NCI-H524 treated with DMSO at 0.1 percent for 48 hours (cell line): ENCODE measurements around the gene GRK1.
"Not testable (repeated sequence)": the region's sequence is repeated elsewhere in the genome, so short reads cannot be mapped to it uniquely, and the experiment has no call there.

Experiments used
- DNase-seq: peaks from one replicate; lab custom pipeline; 2025; lab: John Stamatoyannopoulos, UW

The GRK1 gene

DNA sequence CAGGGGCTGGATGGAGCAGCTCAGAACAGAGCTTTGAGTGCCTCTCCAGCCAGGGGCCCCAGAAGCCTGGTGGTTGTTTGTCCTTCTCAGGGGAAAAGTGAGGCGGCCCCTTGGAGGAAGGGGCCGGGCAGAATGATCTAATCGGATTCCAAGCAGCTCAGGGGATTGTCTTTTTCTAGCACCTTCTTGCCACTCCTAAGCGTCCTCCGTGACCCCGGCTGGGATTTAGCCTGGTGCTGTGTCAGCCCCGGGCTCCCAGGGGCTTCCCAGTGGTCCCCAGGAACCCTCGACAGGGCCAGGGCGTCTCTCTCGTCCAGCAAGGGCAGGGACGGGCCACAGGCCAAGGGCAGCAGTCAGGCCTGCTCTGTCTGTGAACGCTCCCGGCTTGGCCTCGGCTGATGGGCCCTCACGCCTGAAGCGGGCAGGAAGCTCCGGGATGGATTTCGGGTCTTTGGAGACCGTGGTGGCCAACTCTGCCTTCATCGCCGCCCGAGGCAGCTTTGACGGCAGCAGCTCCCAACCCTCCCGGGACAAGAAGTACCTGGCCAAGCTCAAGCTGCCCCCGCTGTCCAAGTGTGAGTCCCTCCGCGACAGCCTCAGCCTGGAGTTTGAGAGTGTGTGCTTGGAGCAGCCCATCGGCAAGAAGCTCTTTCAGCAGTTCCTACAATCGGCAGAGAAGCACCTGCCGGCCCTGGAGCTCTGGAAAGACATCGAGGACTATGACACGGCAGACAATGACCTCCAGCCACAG is at the start of gene GRK1:
Gene GRK1 (plus strand): TSS at position 269 of the 751 bp plus-strand sequence. CDS start 168 bp downstream, at position 437.
- DNase-seq = no peak

- DNase-seq = no peak
These were observed 49.1 kb upstream of the GRK1 start for GRCh38 chr13:113617961-113618360.

- DNase-seq = no peak
These were observed 48.6 kb upstream of the GRK1 start for GRCh38 chr13:113618455-113618854.

GRCh38 chr13:113620036-113620796 is 46.8 kb upstream of the GRK1 start:
- no peak for DNase-seq

DNA sequence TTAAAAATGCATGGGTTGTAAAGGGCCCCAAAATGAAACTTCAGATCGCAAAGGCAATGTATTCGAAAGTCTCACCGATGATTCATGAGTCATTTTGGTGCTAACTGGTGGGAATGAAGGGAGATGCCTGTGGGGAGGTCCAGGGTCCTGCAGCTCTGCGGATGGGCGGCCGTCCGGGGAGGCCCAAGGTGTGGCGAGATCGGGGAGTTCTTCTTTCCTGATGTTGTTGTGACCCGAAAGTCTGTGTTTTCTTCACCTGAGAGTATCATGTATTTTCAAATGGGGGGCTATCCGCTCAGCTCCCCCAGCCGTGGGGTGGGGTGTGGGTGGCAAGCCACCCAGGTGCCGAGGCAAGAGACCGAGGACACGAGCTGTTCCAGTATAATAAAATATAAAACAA is 46.0 kb upstream of the GRK1 start:
- DNase-seq = no peak

- DNase-seq = not testable (repeated sequence)
These were observed 45.5 kb upstream of the GRK1 start for GRCh38 chr13:113621498-113621897.

DNA sequence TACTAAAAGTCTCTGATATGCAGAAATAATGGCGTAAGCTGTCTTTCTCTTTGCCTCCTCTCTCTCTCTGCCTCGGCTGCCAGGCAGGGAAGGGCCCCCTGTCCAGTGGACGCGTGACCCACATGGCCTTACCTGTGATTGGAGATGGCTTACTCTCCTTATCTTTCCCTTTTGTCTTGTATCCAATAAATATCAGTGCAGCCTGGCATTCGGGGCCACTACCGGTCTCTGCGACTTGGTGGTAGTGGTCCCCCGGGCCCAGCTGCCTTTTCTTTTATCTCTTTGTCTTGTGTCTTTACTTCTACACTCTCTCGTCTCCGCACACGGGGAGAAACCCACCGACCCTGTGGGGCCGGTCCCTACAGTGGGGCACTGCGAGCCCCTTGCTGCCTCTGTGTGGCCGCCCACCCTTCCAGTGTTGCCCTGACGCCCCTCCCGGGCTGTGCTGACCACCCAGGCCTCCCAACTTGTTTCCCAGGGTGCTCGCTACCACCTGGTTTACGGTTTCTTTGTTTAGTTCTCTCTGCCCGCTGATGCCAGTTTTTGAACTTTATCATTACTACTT is 45.0 kb upstream of the GRK1 start:
- not testable (repeated sequence) for DNase-seq

DNA sequence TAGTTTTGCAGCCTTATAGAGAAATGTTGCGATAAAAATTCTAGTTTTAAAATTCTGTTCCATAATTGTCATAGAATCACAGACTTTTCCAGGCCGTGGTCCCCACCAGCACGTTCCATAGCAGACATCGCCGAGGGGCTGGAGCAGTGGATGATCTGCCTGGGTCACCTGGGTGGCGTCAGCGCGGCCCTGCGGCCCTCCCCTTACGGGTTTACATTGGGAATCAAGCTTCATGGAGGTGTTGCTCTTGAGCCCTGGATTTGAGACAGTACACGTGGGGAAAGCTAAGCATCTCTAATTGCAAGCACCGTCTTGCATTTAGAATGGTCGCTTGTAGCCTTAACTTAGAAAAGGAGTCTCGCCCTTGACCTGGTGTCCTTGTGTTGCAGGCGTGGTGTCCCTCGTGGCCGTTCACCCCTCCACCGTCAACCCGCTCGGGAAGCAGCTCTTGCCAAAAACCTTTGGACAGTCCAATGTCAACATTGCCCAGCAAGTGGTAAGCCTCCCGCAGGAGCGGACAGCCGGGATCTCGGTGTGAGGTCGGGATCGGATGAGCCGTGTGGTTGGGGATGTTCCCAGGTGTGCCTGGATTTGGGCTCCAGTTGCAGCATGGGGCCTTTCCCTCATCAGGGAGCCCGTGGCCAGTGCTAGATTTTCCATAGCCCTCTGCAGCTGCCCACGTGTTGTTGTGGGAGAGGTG is 44.1 kb upstream of the GRK1 start:
- DNase-seq = no peak

DNA sequence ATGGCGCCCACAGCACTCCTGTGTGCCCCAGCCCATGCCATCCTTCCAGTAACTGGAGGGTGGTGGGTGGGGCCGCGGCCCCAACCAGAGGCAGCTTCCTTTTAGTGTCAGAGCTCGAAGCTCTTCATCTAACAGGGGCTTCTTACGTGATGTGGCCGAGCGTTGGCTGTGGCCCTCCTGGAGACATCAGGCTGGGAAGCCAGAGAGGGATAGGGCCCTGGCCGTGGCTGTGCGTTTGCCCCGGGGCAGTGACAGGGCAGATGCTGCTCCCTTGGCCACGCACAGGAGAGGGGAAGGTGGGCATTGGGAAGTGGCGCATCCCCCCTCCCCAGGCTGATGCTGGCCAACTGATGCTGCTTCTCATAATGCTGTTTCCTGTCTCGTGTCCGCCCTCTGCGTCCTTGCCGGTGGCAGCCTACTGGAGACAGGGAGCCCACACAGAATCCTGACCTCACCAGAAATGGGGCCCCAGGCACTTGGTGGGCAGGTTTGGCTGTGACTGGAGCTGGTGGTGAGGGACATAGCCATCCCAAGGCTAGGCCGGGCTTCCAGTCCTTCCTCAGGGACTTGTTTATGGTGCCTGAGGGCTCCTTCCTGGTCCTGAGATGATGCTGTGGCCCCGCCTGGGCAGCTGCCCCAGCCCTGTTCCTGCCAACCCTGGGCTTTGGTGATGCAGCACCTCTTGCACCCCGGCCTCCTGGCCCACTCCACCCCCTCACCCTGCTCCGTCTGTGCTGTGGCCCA is 43.4 kb upstream of the GRK1 start:
- DNase-seq = no peak

DNA sequence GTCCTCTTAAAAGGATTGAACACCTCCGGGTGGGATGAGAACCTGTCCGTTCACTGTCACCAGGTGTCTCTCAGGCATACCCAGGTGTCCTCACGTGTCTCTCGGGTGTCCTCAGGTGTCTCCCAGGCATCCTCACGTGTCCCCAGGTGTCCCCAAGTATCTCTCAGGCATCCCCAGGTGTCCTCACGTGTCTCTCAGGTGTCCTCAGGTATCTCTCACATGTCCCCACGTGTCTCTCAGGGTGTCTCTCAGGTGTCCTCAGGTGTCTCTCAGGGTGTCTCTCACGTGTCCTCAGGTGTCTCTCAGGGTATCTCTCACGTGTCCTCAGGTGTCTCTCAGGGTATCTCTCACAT is 42.8 kb upstream of the GRK1 start:
- no peak for DNase-seq

DNA sequence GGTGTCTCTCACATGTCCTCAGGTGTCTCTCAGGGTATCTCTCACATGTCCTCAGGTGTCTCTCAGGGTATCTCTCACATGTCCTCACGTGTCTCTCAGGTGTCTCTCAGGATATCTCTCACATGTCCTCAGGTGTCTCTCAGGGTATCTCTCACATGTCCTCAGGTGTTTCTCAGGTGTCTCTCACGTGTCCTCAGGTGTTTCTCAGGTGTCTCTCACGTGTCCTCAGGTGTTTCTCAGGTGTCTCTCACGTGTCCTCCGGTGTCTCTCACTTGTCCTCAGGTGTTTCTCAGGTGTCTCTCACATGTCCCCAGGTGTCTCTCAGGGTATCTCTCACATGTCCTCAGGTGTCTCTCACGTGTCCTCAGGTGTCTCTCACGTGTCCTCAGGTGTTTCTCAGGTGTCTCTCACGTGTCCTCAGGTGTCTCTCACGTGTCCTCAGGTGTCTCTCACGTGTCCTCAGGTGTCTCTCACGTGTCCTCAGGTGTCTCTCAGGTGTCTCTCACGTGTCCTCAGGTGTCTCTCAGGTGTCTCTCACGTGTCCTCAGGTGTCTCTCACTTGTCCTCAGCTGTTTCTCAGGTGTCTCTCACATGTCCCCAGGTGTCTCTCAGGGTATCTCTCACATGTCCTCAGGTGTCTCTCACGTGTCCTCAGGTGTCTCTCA is 42.2 kb upstream of the GRK1 start:
- not testable (repeated sequence) for DNase-seq

- DNase-seq = no peak
These were observed 40.9 kb upstream of the GRK1 start for GRCh38 chr13:113625965-113626721.

GRCh38 chr13:113627136-113627535 is 39.9 kb upstream of the GRK1 start:
- DNase-seq = no peak

DNA sequence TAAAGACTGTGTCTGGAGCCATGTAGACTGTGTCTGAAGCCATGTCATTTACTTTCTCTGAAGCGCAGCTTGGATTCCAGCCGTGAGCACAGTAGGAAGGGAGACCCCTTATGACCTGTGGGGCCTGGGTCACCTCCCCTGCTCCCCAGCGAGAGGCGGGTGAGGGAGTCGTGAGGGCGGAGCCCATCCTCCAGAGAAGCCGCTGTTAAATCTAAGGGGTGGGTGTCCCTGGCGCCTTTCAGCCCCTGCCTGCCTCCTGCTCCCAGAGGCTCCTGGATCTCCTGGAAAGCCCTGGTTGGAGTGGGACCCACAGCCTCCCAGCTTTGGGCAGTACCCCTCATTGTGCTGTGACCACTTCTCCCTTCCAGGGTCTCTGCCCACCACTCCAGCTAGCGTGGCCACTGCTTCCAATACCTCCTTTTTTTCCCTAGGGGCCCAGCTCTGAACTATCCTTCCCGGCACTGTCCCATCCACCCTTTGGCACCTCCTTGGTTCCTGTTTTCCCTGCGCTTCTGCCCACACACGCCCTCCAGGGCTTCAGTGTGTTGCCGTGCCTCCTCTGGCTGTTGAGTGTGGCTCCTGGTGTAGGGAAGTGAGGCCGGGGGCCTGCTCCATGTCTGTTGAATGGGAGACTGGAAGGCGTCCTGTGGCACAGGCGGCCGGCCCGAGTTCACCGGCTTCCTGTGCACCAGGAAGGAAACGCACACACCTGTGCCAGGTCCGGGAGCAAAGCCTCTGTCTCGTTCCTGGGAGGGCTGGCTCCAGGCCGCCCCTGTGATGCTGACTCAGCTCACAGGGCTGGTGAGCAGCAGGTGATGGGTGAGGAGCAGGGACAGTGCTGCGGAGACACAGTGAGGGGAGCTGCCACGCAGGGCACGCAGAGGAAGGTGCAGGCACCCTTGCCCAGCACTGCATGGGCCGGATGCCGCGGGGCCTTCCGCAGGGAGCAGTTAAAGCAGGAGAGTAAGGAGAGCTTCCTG is 38.4 kb upstream of the GRK1 start:
- DNase-seq = no peak

GRCh38 chr13:113629866-113630265 is 37.2 kb upstream of the GRK1 start:
- DNase-seq = no peak

GRCh38 chr13:113630296-113630695 is 36.7 kb upstream of the GRK1 start:
- DNase-seq = no peak

GRCh38 chr13:113630804-113631203 is 36.2 kb upstream of the GRK1 start:
- DNase-seq = no peak

DNA sequence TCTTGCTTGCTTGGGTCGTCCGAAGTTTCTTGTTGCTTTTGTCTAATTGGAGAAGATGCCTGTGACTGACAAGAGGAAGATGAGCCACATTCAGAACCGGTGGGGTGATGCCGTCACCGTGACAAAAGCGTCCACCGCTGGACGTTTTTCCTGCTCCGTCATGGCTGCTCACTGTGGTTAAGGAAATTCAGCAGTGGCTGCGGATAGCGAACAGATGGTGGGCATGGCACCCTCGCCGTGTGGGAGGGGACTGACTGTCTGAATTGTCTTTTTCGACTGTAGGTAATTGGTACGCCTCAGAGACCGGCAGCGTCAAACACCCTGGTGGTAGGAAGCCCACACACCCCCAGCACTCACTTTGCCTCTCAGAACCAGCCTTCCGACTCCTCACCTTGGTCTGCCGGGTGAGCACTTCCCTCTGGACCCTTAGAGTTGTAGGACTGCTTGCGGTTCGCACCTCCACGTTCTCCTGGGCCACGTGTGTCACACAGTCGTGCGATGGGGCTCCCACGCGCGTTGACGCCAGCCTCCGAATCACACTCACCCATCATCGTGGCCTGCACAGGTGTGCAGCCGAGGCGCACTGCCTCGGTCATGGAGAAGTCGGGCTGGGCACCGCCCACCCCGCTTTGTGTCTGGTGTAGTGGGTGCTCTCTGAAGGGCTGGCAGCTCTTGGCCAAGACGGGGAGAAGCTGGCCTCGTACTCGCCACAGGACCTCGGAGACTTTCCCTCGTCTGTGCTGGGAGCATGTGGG is 35.5 kb upstream of the GRK1 start:
- no peak for DNase-seq
